ENCODE results near the gene S100PBP. TPM values are rescaled to one million over a fixed set of nuclear protein-coding genes. Genes with fewer than 3 reads are reported as not detected.
A peak's percentile ranks its signal among the peaks of the same experiment; 100 is the strongest.

Gene S100PBP
- total and polyA plus RNA-seq, 9 of the 15 experiments (the other 6 are each of a cell fraction or from before 2014, with no cell fraction given), result 22.9 to 60.2 (median 32.9) TPM

DNA sequence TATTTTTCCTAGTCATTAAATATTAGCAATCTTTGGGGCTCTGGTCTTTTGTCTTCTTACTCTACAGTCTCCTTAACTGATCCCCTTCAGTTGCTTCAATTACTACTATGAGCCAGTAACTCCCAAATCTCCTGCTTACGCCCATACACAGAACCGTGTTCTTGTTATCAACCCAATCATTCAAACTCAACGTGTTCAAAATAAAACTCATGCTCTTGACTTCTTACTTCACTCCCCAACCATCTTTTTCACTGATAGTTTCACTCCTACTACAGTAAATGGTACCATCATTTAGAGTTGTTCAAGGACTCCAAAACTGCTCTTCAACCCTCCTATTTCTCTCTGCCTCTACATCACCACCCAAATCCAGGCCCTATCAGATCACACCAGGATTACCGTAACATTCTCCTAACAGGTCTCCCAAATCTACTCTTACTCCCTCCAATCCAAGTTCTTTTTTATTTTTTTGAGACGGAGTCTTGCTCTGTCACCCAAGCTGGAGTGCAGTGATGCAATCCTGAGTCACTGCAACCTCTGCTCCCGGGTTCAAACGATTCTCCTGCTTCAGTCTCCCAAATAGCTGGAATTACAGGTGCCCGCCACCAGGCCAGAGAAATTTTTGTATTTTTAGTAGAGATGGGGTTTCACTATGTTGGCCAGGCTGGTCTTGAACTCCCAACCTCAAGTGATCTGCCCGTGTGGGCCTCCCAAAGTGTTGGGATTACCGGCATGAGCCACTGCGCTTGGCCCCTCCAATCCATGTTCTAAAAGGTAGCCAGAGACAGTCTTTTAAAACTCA, 3.3 kb upstream of the S100PBP start (continued):
- TF ChIP-seq, protein P1, sequence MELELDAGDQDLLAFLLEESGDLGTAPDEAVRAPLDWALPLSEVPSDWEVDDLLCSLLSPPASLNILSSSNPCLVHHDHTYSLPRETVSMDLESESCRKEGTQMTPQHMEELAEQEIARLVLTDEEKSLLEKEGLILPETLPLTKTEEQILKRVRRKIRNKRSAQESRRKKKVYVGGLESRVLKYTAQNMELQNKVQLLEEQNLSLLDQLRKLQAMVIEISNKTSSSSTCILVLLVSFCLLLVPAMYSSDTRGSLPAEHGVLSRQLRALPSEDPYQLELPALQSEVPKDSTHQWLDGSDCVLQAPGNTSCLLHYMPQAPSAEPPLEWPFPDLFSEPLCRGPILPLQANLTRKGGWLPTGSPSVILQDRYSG (tag; conservative IDR thresholded peaks at IDR 0.05; ENCODE audit: low read depth), result no peak
- TF ChIP-seq ZNF124 (CRISPR knock-in tag; IDR thresholded peaks at IDR 0.05) (no peak), MAFG (tag; conservative IDR thresholded peaks at IDR 0.05) (peak; percentile 44), PHB2 (IDR thresholded peaks at IDR 0.05; ENCODE audit: low read depth) (peak; percentile 47; the same call in 1 of the 2 replicates), HDGF (IDR thresholded peaks at IDR 0.05) (0 out of 2 replicates have a peak, but pooled peaks have one; percentile 83), DACH1 (IDR thresholded peaks at IDR 0.05; ENCODE audit: partially characterized antibody) (no peak), PRMT5 (CRISPR knock-in tag; IDR thresholded peaks at IDR 0.05) (no peak), HDAC2 (IDR thresholded peaks at IDR 0.05) (peak; percentile 64; the same call in 1 of the 2 replicates), JUNB (CRISPR knock-in tag; conservative IDR thresholded peaks at IDR 0.05) (no peak), ZNF644 (tag; IDR thresholded peaks at IDR 0.05; ENCODE audit: low read depth) (peak; percentile 58; the same call in 1 of the 2 replicates), NBN (IDR thresholded peaks at IDR 0.05; ENCODE audit: low read depth) (0 out of 2 replicates have a peak, but pooled peaks have one; percentile 73)
- TF ChIP-seq, protein P2, sequence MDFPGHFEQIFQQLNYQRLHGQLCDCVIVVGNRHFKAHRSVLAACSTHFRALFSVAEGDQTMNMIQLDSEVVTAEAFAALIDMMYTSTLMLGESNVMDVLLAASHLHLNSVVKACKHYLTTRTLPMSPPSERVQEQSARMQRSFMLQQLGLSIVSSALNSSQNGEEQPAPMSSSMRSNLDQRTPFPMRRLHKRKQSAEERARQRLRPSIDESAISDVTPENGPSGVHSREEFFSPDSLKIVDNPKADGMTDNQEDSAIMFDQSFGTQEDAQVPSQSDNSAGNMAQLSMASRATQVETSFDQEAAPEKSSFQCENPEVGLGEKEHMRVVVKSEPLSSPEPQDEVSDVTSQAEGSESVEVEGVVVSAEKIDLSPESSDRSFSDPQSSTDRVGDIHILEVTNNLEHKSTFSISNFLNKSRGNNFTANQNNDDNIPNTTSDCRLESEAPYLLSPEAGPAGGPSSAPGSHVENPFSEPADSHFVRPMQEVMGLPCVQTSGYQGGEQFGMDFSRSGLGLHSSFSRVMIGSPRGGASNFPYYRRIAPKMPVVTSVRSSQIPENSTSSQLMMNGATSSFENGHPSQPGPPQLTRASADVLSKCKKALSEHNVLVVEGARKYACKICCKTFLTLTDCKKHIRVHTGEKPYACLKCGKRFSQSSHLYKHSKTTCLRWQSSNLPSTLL (IDR thresholded peaks at IDR 0.05), result 0 out of 2 replicates have a peak, but pooled peaks have one; percentile 28
- TF ChIP-seq, protein P3, sequence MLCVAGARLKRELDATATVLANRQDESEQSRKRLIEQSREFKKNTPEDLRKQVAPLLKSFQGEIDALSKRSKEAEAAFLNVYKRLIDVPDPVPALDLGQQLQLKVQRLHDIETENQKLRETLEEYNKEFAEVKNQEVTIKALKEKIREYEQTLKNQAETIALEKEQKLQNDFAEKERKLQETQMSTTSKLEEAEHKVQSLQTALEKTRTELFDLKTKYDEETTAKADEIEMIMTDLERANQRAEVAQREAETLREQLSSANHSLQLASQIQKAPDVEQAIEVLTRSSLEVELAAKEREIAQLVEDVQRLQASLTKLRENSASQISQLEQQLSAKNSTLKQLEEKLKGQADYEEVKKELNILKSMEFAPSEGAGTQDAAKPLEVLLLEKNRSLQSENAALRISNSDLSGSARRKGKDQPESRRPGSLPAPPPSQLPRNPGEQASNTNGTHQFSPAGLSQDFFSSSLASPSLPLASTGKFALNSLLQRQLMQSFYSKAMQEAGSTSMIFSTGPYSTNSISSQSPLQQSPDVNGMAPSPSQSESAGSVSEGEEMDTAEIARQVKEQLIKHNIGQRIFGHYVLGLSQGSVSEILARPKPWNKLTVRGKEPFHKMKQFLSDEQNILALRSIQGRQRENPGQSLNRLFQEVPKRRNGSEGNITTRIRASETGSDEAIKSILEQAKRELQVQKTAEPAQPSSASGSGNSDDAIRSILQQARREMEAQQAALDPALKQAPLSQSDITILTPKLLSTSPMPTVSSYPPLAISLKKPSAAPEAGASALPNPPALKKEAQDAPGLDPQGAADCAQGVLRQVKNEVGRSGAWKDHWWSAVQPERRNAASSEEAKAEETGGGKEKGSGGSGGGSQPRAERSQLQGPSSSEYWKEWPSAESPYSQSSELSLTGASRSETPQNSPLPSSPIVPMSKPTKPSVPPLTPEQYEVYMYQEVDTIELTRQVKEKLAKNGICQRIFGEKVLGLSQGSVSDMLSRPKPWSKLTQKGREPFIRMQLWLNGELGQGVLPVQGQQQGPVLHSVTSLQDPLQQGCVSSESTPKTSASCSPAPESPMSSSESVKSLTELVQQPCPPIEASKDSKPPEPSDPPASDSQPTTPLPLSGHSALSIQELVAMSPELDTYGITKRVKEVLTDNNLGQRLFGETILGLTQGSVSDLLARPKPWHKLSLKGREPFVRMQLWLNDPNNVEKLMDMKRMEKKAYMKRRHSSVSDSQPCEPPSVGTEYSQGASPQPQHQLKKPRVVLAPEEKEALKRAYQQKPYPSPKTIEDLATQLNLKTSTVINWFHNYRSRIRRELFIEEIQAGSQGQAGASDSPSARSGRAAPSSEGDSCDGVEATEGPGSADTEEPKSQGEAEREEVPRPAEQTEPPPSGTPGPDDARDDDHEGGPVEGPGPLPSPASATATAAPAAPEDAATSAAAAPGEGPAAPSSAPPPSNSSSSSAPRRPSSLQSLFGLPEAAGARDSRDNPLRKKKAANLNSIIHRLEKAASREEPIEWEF (CRISPR knock-in tag; IDR thresholded peaks at IDR 0.05), result no peak

Measured in K562 (cell line).